Esophagus squamous epithelium (tissue), 5 donors: ENCODE results near the gene INTS13. TPM values are rescaled to one million over a fixed set of nuclear protein-coding genes. Genes with fewer than 3 reads are reported as not detected.
"Not testable (repeated sequence)": the region's sequence is repeated elsewhere in the genome, so short reads cannot be mapped to it uniquely, and the experiment has no call there.

Source experiments
- DNase-seq: peaks from one replicate; lab custom pipeline; 2025; lab: John Stamatoyannopoulos, UW
- H3K27ac ChIP-seq, 4 donors: fragments of 200-600 bp; sonication (generic); one replicate each; pipeline ENCODE4 v1.5.1; 2016 to 2019; ENCODE audit warnings: mild to moderate bottlenecking in 1 of 4
- H3K27me3 ChIP-seq, 4 donors: fragments of 200-600 bp; sonication (generic); 1 replicate in 3 of 4; 2 replicates in 1 of 4; pipeline versions ENCODE4 v1.5.1 to v1.6.0; 2017 to 2021; ENCODE audit warnings: antibody characterized with exemption in 1 of 4
- H3K36me3 ChIP-seq, 3 donors: fragments of 200-600 bp; sonication (generic); one replicate each; pipeline ENCODE4 v1.5.1; 2016 to 2019
- H3K4me1 ChIP-seq, 3 donors: fragments of 200-600 bp; sonication (generic); one replicate each; pipeline ENCODE4 v1.5.1; 2017 to 2019
- H3K4me3 ChIP-seq, 4 donors: fragments of 200-600 bp; sonication (generic); 1 replicate in 3 of 4; 2 replicates in 1 of 4; pipeline ENCODE4 v1.5.1; 2016 to 2019; ENCODE audit warnings: mild to moderate bottlenecking in 2 of 4, moderate library complexity in 1 of 4
- H3K9me3 ChIP-seq, 3 donors: fragments of 200-600 bp; sonication (generic); one replicate each; pipeline ENCODE4 v1.5.1; 2016 to 2019
- CTCF ChIP-seq, 6 experiments: fragments of 450-650 bp in 4 of 6; fragments of 200-600 bp in 2 of 6; sonication (generic) in 2 of 6; IDR thresholded peaks; one replicate each; pipeline ENCODE4 v1.5.1; 2016 to 2019; ENCODE audit warnings: antibody characterized with exemption in 6 of 6, mild to moderate bottlenecking in 4 of 6, moderate library complexity in 4 of 6
- POLR2A ChIP-seq, 4 donors: fragments of 450-650 bp; IDR thresholded peaks; one replicate each; pipeline ENCODE4 v1.6.1; 2017; ENCODE audit warnings: antibody characterized with exemption in 4 of 4, mild to moderate bottlenecking in 4 of 4, moderate library complexity in 3 of 4
- WGBS, 2 donors: methylation state at CpG; one replicate each; pipeline ENCODE4 v1.1.5; 2018; 5-methylcytosine and 5-hydroxymethylcytosine counted together
- intact Hi-C: fragments of 100-400 bp; cut with DNase I; formaldehyde crosslinking; loops from one replicate; pipeline ENCODE4 v1.15.0; 2022
- total RNA-seq, 4 donors: library from RNA; depleted of rRNA; stranded (reverse); fragments of >200 nt; gene quantifications; one replicate each; pipeline ENCODE4 v1.1.0, GENCODE V29; 2016
- donor health status: DM: yes; HTN: yes; CAD: no.

Gene INTS13
- total RNA-seq, 4 donors from 2014 or later: 16.1 to 49.7 (median 28.6) TPM

- no peak for DNase-seq
These were observed 34.2 kb upstream of the INTS13 start for GRCh38 chr12:26971963-26972362.

GRCh38 chr12:26970136-26970535 is 32.4 kb upstream of the INTS13 start:
- H3K36me3 ChIP-seq: peaks cover 0 to 90% (median 5%) of the 10 kb centered on the region in 3 donors
- H3K27me3 ChIP-seq: no peaks in the 10 kb centered on the region
- DNase-seq: no peak
- H3K27ac ChIP-seq: no peak overlapping the region
- H3K4me1 ChIP-seq: no peaks in the 10 kb centered on the region
- intact Hi-C loops: no loop called here
- H3K9me3 ChIP-seq: no peaks in the 10 kb centered on the region
- no peak overlapping the region for H3K4me3 ChIP-seq
- WGBS, 2 donors: 89 to 100% methylated on average over 1 to 2 of the region's 2 CpGs
- TF ChIP-seq POLR2A (IDR thresholded peaks at IDR 0.05) (no peak), CTCF (IDR thresholded peaks at IDR 0.05) (no peak)

More at GRCh38 chr12:26971963-26972362, 34.2 kb upstream of the INTS13 start:
- 64 to 71% methylated on average over 2 of the region's 2 CpGs for WGBS, 2 donors
- Histone ChIP-seq H3K9me3 (no peaks in the 10 kb centered on the region), H3K36me3 (peaks cover 0 to 87% (median 5%) of the 10 kb centered on the region in 3 donors), H3K4me3 (no peak overlapping the region), H3K27me3 (no peaks in the 10 kb centered on the region), H3K4me1 (peaks cover 0 to 8% (median 0%) of the 10 kb centered on the region in 3 donors), H3K27ac (no peak overlapping the region)
- intact Hi-C loops: no loop called here
- TF ChIP-seq POLR2A (IDR thresholded peaks at IDR 0.05): no peak
- TF ChIP-seq CTCF (IDR thresholded peaks at IDR 0.05): no peak

DNA sequence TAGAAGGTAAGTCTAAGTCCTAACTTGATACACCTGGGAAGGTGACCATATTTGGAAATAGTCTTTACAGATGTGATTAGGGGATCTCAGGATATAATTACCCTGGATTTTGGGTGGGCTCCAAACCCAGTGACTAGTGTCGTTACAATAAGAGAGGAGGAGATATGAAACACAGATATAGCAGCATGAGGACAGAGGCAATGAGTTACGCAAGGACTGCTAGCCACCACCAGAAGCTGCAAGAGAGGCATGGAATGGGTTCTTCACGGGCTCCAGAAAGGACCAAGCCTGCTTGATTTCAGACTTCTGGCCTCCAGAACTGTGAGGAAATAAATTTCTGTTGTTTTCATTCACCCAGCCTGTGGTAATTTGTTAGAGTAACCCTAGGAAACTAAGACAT is 29.1 kb upstream of the INTS13 start:
- Histone ChIP-seq H3K27me3 (no peaks in the 10 kb centered on the region), H3K9me3 (no peaks in the 10 kb centered on the region), H3K4me1 (no peaks in the 10 kb centered on the region), H3K4me3 (no peak overlapping the region), H3K27ac (no peak overlapping the region), H3K36me3 (peaks cover 0 to 87% (median 0%) of the 10 kb centered on the region in 3 donors)
- WGBS, 2 donors: 88 to 96% methylated on average over 3 of the region's 3 CpGs
- intact Hi-C loops: no loop called here
- TF ChIP-seq POLR2A (IDR thresholded peaks at IDR 0.05) (no peak), CTCF (IDR thresholded peaks at IDR 0.05) (no peak)
- no peak for DNase-seq

DNA sequence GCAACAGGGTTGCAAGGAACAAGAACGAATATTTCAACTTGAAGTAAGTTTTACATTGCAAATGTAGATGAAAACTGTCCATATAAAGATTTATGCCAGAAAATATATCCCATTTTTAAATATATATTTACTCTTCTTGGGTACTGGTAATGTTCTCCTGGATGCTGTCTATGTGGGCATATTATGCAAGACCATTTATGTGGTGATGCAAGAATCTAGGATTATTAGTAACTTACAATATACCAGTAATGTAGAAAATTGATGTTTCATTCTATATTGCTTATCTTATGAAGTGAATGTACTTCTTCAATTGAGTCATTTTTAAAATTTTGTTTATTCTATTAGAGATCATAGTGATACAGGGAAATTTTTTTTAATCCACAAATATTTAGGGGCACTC is 25.6 kb upstream of the INTS13 start:
- no peaks in the 10 kb centered on the region for H3K27me3 ChIP-seq
- no peak for TF ChIP-seq POLR2A (IDR thresholded peaks at IDR 0.05)
- TF ChIP-seq CTCF (IDR thresholded peaks at IDR 0.05): no peak
- WGBS, 2 donors: 86 to 96% methylated on average over 1 of the region's 1 CpG
- H3K27ac ChIP-seq: no peak overlapping the region
- DNase-seq: no peak
- H3K4me3 ChIP-seq: no peak overlapping the region
- no peaks in the 10 kb centered on the region for H3K9me3 ChIP-seq
- peaks cover 0 to 87% (median 0%) of the 10 kb centered on the region in 3 donors for H3K36me3 ChIP-seq
- intact Hi-C loops: no loop called here
- no peaks in the 10 kb centered on the region for H3K4me1 ChIP-seq

- H3K27ac ChIP-seq: no peak overlapping the region
- no peaks in the 10 kb centered on the region for H3K4me1 ChIP-seq
- 66 to 100% methylated on average over 1 of the region's 1 CpG for WGBS, 2 donors
- peaks cover 0 to 89% (median 0%) of the 10 kb centered on the region in 3 donors for H3K36me3 ChIP-seq
- intact Hi-C loops: no loop called here
- TF ChIP-seq CTCF (IDR thresholded peaks at IDR 0.05) (no peak), POLR2A (IDR thresholded peaks at IDR 0.05) (no peak)
- no peaks in the 10 kb centered on the region for H3K9me3 ChIP-seq
- no peak for DNase-seq
- H3K4me3 ChIP-seq: no peak overlapping the region
- no peaks in the 10 kb centered on the region for H3K27me3 ChIP-seq
These were observed 24.0 kb upstream of the INTS13 start for GRCh38 chr12:26961803-26962202.

GRCh38 chr12:26961391-26961790 is 23.6 kb upstream of the INTS13 start:
- intact Hi-C loops, H3K9me3 ChIP-seq, H3K27ac ChIP-seq, H3K4me1 ChIP-seq, DNase-seq, H3K27me3 ChIP-seq, H3K4me3 ChIP-seq: not testable (repeated sequence)
- WGBS, 2 donors: 93 to 95% methylated on average over 7 of the region's 7 CpGs
- H3K36me3 ChIP-seq: peaks cover 0 to 89% (median 0%) of the 10 kb centered on the region in 3 donors
